Upper lobe of left lung (tissue), 6 donors: ENCODE results near the gene CACNA2D1. TPM values are rescaled to one million over a fixed set of nuclear protein-coding genes. Genes with fewer than 3 reads are reported as not detected.
"Not testable (repeated sequence)": the region's sequence is repeated elsewhere in the genome, so short reads cannot be mapped to it uniquely, and the experiment has no call there.

Source experiments
- ATAC-seq, 2 donors: fragments of 200-7000 bp; cut with Tn5 transposase; one replicate each; pipeline ENCODE4 v1.9.1; 2022; ENCODE audit warnings: mild to moderate bottlenecking in 2 of 2, moderate library complexity in 2 of 2; ENCODE audit not compliant: low FRiP score in 2 of 2
- DNase-seq, 2 donors: peaks; one replicate each; pipeline ENCODE4 v3.0.0-alpha.2; 2019 to 2020
- H3K27ac ChIP-seq, 4 donors: fragments of 200-600 bp; sonication (generic); one replicate each; pipeline ENCODE4 v1.5.1; 2016 to 2019
- H3K27me3 ChIP-seq, 4 donors: fragments of 200-600 bp; sonication (generic); one replicate each; pipeline ENCODE4 v1.5.1; 2017 to 2019
- H3K36me3 ChIP-seq, 4 donors: fragments of 200-600 bp; sonication (generic); one replicate each; pipeline ENCODE4 v1.5.1; 2016 to 2019
- H3K4me1 ChIP-seq, 4 donors: fragments of 200-600 bp; sonication (generic); one replicate each; pipeline ENCODE4 v1.5.1; 2018 to 2019
- H3K4me3 ChIP-seq, 4 donors: fragments of 200-600 bp; sonication (generic); one replicate each; pipeline ENCODE4 v1.5.1; 2017 to 2019; ENCODE audit warnings: mild to moderate bottlenecking in 2 of 4, moderate library complexity in 1 of 4
- H3K9me3 ChIP-seq, 4 donors: fragments of 200-600 bp; sonication (generic); one replicate each; pipeline ENCODE4 v1.5.1; 2018 to 2019
- CTCF ChIP-seq, 6 experiments: fragments of 450-650 bp in 4 of 6; fragments of 200-600 bp in 2 of 6; sonication (generic) in 2 of 6; IDR thresholded peaks; one replicate each; pipeline ENCODE4 v1.5.1; 2016 to 2019; ENCODE audit warnings: antibody characterized with exemption in 6 of 6
- EP300 ChIP-seq, 4 donors: sonication (generic); formaldehyde crosslinking; IDR thresholded peaks; one replicate each; pipeline ENCODE4 v1.5.1; 2017; ENCODE audit warnings: antibody characterized with exemption in 4 of 4, control low read depth in 2 of 4
- POLR2A ChIP-seq, 4 donors: fragments of 450-650 bp; IDR thresholded peaks; one replicate each; pipeline ENCODE4 v1.5.1; 2016 to 2017; ENCODE audit warnings: antibody characterized with exemption in 4 of 4, mild to moderate bottlenecking in 2 of 4
- POLR2AphosphoS5 ChIP-seq, 2 donors: sonication (generic); formaldehyde crosslinking; IDR thresholded peaks; one replicate each; pipeline ENCODE4 v1.5.1; 2017; ENCODE audit warnings: antibody characterized with exemption in 2 of 2
- WGBS, 2 donors: methylation state at CpG; one replicate each; pipeline ENCODE4 v1.1.5; 2017 to 2018; 5-methylcytosine and 5-hydroxymethylcytosine counted together
- total RNA-seq, 6 donors: library from RNA; depleted of rRNA in 4 of 6; stranded (reverse); fragments of >200 nt in 4 of 6; gene quantifications; one replicate each; pipeline versions ENCODE4 v1.1.0 to v1.2.1, GENCODE V29; 2016 to 2021
- donor health status: DM: no; HTN: no; CAD: no; lungs with moderate emphysema.
- donor health status: DM: no; HTN: yes; CAD: no; lungs with severe emphysema.

Gene CACNA2D1
- total RNA-seq, 6 donors from 2014 or later, result 6.7 to 85.9 (median 9.6) TPM

- no peak for DNase-seq
- ATAC-seq, result no peak
- no peak overlapping the region for H3K27ac ChIP-seq
- H3K9me3 ChIP-seq, result no peaks in the 10 kb centered on the region
- TF ChIP-seq POLR2AphosphoS5 (IDR thresholded peaks at IDR 0.05) (no peak), CTCF (IDR thresholded peaks at IDR 0.05) (no peak), POLR2A (IDR thresholded peaks at IDR 0.05) (no peak), EP300 (IDR thresholded peaks at IDR 0.05) (no peak)
- WGBS, 2 donors, result 83 to 93% methylated on average over 3 of the region's 3 CpGs
- H3K27me3 ChIP-seq, result no peaks in the 10 kb centered on the region
- H3K4me1 ChIP-seq, result peaks cover 0 to 3% (median 0%) of the 10 kb centered on the region in 4 donors
- no peaks in the 10 kb centered on the region for H3K36me3 ChIP-seq
- H3K4me3 ChIP-seq, result no peak overlapping the region
Observed at GRCh38 chr7:82019551-82020475, 423.8 kb downstream of the CACNA2D1 start.

DNA sequence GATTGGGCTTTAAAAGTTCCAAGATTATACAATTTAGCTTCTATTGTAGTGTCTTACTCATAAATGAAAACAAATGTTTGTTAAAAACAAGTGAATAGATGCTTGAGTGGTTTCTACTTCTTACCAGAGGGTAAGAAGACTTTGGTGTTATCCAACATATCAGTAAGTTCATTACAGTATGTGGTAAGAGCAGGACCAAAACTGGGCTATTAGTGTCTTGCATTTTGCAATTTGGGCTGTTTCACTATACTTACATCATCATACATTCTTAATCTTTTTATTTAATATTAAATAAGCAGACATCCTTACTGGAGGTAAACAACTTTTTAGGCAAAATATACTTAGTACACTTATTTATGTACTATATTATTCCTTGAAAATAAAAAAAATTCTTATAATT is 425.4 kb downstream of the CACNA2D1 start:
- Histone ChIP-seq H3K36me3 (no peaks in the 10 kb centered on the region), H3K4me1 (peaks cover 0 to 3% (median 0%) of the 10 kb centered on the region in 4 donors), H3K4me3 (no peak overlapping the region), H3K27me3 (no peaks in the 10 kb centered on the region), H3K27ac (no peak overlapping the region), H3K9me3 (no peaks in the 10 kb centered on the region)
- no peak for ATAC-seq
- no peak for DNase-seq
- no peak for TF ChIP-seq POLR2AphosphoS5 (IDR thresholded peaks at IDR 0.05)
- no peak for TF ChIP-seq EP300 (IDR thresholded peaks at IDR 0.05)
- TF ChIP-seq POLR2A (IDR thresholded peaks at IDR 0.05), result no peak
- no peak for TF ChIP-seq CTCF (IDR thresholded peaks at IDR 0.05)

- Histone ChIP-seq H3K9me3 (no peaks in the 10 kb centered on the region), H3K36me3 (no peaks in the 10 kb centered on the region), H3K4me1 (peaks cover 0 to 3% (median 0%) of the 10 kb centered on the region in 4 donors), H3K27ac (no peak overlapping the region), H3K27me3 (no peaks in the 10 kb centered on the region), H3K4me3 (no peak overlapping the region)
- TF ChIP-seq CTCF (IDR thresholded peaks at IDR 0.05) (peak in 3 of 6 experiments; percentile 17 to 39 (median 28)), POLR2A (IDR thresholded peaks at IDR 0.05) (no peak)
- 70 to 76% methylated on average over 1 of the region's 1 CpG for WGBS, 2 donors
- no peak for ATAC-seq
- no peak for DNase-seq
Observed at GRCh38 chr7:82017334-82017943, 426.1 kb downstream of the CACNA2D1 start.

DNA sequence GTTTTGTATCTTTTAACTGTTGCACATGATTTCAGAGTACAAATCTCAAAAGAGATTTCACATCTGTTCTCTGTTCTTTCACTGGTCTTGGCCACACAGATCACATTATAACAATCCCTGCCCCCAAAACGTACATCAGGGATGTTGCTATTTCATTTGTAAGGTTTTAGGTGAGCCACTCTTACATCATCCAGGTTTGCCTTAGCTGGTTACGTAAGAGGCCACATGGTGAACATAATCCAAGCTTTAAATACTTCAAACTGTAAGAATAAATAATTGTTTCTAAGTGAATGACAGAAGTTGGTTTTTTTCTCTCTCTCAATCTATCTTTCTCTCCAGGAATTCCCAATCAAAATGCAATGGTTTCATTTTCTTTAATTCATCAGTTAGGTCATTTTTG is 427.8 kb downstream of the CACNA2D1 start:
- TF ChIP-seq POLR2AphosphoS5 (IDR thresholded peaks at IDR 0.05) (no peak), CTCF (IDR thresholded peaks at IDR 0.05) (no peak), POLR2A (IDR thresholded peaks at IDR 0.05) (no peak), EP300 (IDR thresholded peaks at IDR 0.05) (no peak)

GRCh38 chr7:82014574-82014973 is 429.0 kb downstream of the CACNA2D1 start:
- H3K9me3 ChIP-seq, H3K4me3 ChIP-seq, H3K27me3 ChIP-seq, H3K27ac ChIP-seq, H3K36me3 ChIP-seq, H3K4me1 ChIP-seq, ATAC-seq, DNase-seq: not testable (repeated sequence)
- WGBS, 2 donors, result 94 to 97% methylated on average over 9 of the region's 9 CpGs

More for the DNA sequence above, 427.8 kb downstream of the CACNA2D1 start:
- H3K4me1 ChIP-seq, result peaks cover 0 to under 1% (median 0%) of the 10 kb centered on the region in 4 donors
- H3K27me3 ChIP-seq, result no peaks in the 10 kb centered on the region
- no peak overlapping the region for H3K27ac ChIP-seq
- no peaks in the 10 kb centered on the region for H3K9me3 ChIP-seq
- WGBS, 2 donors, result 48 to 52% methylated on average over 2 of the region's 2 CpGs
- H3K36me3 ChIP-seq, result no peaks in the 10 kb centered on the region
- ATAC-seq (no peak), DNase-seq (no peak)
- no peak overlapping the region for H3K4me3 ChIP-seq
